HepG2 (cell line): ENCODE measurements around the gene LRRC17. TPM values are rescaled to one million over a fixed set of nuclear protein-coding genes. Genes with fewer than 3 reads are reported as not detected.
A peak's percentile ranks its signal among the peaks of the same experiment; 100 is the strongest.

Source experiments
- BCL6 ChIP-seq: IDR thresholded peaks from 2 replicates; pipeline ENCODE4 v1.6.1; 2016; ENCODE audit warnings: missing genetic modification reagents, missing compliant biosample characterization
- CAMTA2 ChIP-seq: sonication (generic); formaldehyde crosslinking; IDR thresholded peaks from 2 replicates; pipeline ENCODE4 v1.4.0; 2020; ENCODE audit warnings: mild to moderate bottlenecking, missing genetic modification reagents, borderline replicate concordance
- CENPT ChIP-seq: sonication (generic); formaldehyde crosslinking; IDR thresholded peaks from 2 replicates; pipeline ENCODE4 v1.8.0; 2022; ENCODE audit warnings: low read depth, mild to moderate bottlenecking, moderate library complexity, missing genetic modification reagents
- FOXA1 ChIP-seq, 2 experiments: fragments of 450-650 bp in 1 of 2; sonication (generic) in 1 of 2; formaldehyde crosslinking in 1 of 2; IDR thresholded peaks; 2 replicates each; pipeline versions ENCODE4 v1.4.0 to v1.6.1; 2016 to 2020; ENCODE audit warnings: missing genetic modification reagents in 1 of 2
- GATAD2A ChIP-seq: IDR thresholded peaks from 2 replicates; pipeline ENCODE4 v1.6.1; 2016
- HOXD1 ChIP-seq: sonication (generic); formaldehyde crosslinking; IDR thresholded peaks from 2 replicates; pipeline ENCODE4 v1.5.0; 2020; ENCODE audit warnings: missing genetic modification reagents
- IKZF5 ChIP-seq: IDR thresholded peaks from 2 replicates; pipeline ENCODE4 v1.6.1; 2018; ENCODE audit warnings: missing genetic modification reagents, mild to moderate bottlenecking, missing compliant biosample characterization
- KDM5A ChIP-seq: fragments of 200-600 bp; sonication (generic); IDR thresholded peaks from 2 replicates; pipeline ENCODE4 v1.7.0; 2018; ENCODE audit warnings: antibody characterized with exemption, mild to moderate bottlenecking, low read length, borderline replicate concordance
- MAFG ChIP-seq: sonication (generic); formaldehyde crosslinking; IDR thresholded peaks from 2 replicates; pipeline ENCODE4 v1.5.1; 2020; ENCODE audit warnings: mild to moderate bottlenecking, missing genetic modification reagents
- MTERF4 ChIP-seq: sonication (generic); formaldehyde crosslinking; IDR thresholded peaks from 2 replicates; pipeline ENCODE4 v1.8.0; 2023; ENCODE audit warnings: mild to moderate bottlenecking, missing genetic modification reagents
- POGZ ChIP-seq: sonication (generic); formaldehyde crosslinking; IDR thresholded peaks from 2 replicates; pipeline ENCODE4 v1.4.0; 2020; ENCODE audit warnings: mild to moderate bottlenecking, missing genetic modification reagents
- PPARG ChIP-seq: conservative IDR thresholded peaks from 2 replicates; pipeline ENCODE4 v1.6.1; 2016; ENCODE audit warnings: missing biosample characterization, missing genetic modification reagents
- PTBP1 ChIP-seq: fragments of 200-400 bp; formaldehyde crosslinking; IDR thresholded peaks from 2 replicates; pipeline ENCODE4 v1.6.1; 2018; ENCODE audit warnings: low read length, low read depth; ENCODE audit not compliant: poor library complexity, severe bottlenecking
- RCOR2 ChIP-seq: IDR thresholded peaks from 2 replicates; pipeline ENCODE4 v1.6.1; 2016; ENCODE audit warnings: missing biosample characterization, missing genetic modification reagents
- TEAD3 ChIP-seq: optimal IDR thresholded peaks from 2 replicates; pipeline ENCODE3; 2016; ENCODE audit warnings: borderline replicate concordance
- TFDP2 ChIP-seq: sonication (generic); formaldehyde crosslinking; IDR thresholded peaks from 2 replicates; pipeline ENCODE4 v1.4.0; 2020; ENCODE audit warnings: missing genetic modification reagents
- ZNF12 ChIP-seq: sonication (generic); formaldehyde crosslinking; IDR thresholded peaks from 2 replicates; pipeline ENCODE4 v1.5.0; 2020; ENCODE audit warnings: missing genetic modification reagents
- ZNF260 ChIP-seq: sonication (generic); formaldehyde crosslinking; IDR thresholded peaks from 2 replicates; pipeline ENCODE4 v1.4.0; 2020; ENCODE audit warnings: missing genetic modification reagents, low read depth, mild to moderate bottlenecking, borderline replicate concordance
- ZNF264 ChIP-seq: sonication (generic); formaldehyde crosslinking; IDR thresholded peaks from 2 replicates; pipeline ENCODE4 v1.4.0; 2020; ENCODE audit warnings: missing genetic modification reagents
- ZNF280D ChIP-seq: sonication (generic); formaldehyde crosslinking; IDR thresholded peaks from 2 replicates; pipeline ENCODE4 v1.5.1; 2020; ENCODE audit warnings: mild to moderate bottlenecking, missing genetic modification reagents
- ZNF44 ChIP-seq: sonication (generic); formaldehyde crosslinking; IDR thresholded peaks from 2 replicates; pipeline ENCODE4 v1.5.1; 2020; ENCODE audit warnings: mild to moderate bottlenecking, missing genetic modification reagents
- ZNF607 ChIP-seq: sonication (generic); formaldehyde crosslinking; IDR thresholded peaks from 2 replicates; pipeline ENCODE4 v1.5.1; 2020; ENCODE audit warnings: missing genetic modification reagents, mild to moderate bottlenecking, borderline replicate concordance
- ZNF772 ChIP-seq: sonication (generic); formaldehyde crosslinking; IDR thresholded peaks from 2 replicates; pipeline ENCODE4 v1.5.0; 2020; ENCODE audit warnings: mild to moderate bottlenecking, missing genetic modification reagents
- ZNF891 ChIP-seq: sonication (generic); formaldehyde crosslinking; IDR thresholded peaks from 2 replicates; pipeline ENCODE4 v1.5.0; 2020; ENCODE audit warnings: mild to moderate bottlenecking, missing genetic modification reagents
- ZSCAN25 ChIP-seq: sonication (generic); formaldehyde crosslinking; IDR thresholded peaks from 2 replicates; pipeline ENCODE4 v1.8.0; 2022; ENCODE audit warnings: mild to moderate bottlenecking, missing genetic modification reagents
- polyA plus RNA-seq, 8 experiments: library from polyadenylated mRNA; depleted of rRNA in 3 of 8; stranded (reverse) in 7 of 8; unstranded in 1 of 8; fragments of >200 nt; fragmentation: Illumina TruSeq in 4 of 8; extraction: Trizol in 4 of 8; gene quantifications; 2 replicates each; pipeline versions ENCODE4 v1.2.1 to v1.2.3, GENCODE V29; 2011 to 2016; ENCODE audit warnings: low read depth in 4 of 8, missing spikeins in 1 of 8, mixed read lengths in 1 of 8; ENCODE audit not compliant: insufficient read depth in 1 of 8
- total RNA-seq, 5 experiments: library from RNA; depleted of rRNA; stranded (reverse); fragments of >200 nt; fragmentation: Illumina TruSeq; extraction: Trizol; gene quantifications; 2 replicates each; pipeline ENCODE4 v1.2.3, GENCODE V29; 2016; ENCODE audit warnings: low read depth in 1 of 5

Gene LRRC17
- total and polyA plus RNA-seq, 2 of the 13 experiments (the other 11 are each of a cell fraction or from before 2014, with no cell fraction given): 0.20 to 0.66 TPM

GRCh38 chr7:102869195-102869594 is 43.6 kb upstream of the LRRC17 start (continued):
- TF ChIP-seq ZNF280D (CRISPR knock-in tag) (no peak), ZNF264 (CRISPR knock-in tag) (no peak), TEAD3 (CRISPR knock-in tag) (peak; percentile 29), CENPT (CRISPR knock-in tag) (no peak), ZNF607 (no peak), ZNF772 (CRISPR knock-in tag) (no peak), POGZ (CRISPR knock-in tag) (peak; percentile 29; the same call in 1 of the 2 replicates), ZSCAN25 (CRISPR knock-in tag) (no peak), FOXA1 (IDR thresholded peaks at IDR 0.05) (peak; percentile 67), FOXA1 (CRISPR knock-in tag; IDR thresholded peaks at IDR 0.05) (no peak), HOXD1 (no peak), ZNF44 (CRISPR knock-in tag) (no peak), CAMTA2 (CRISPR knock-in tag) (no peak), ZNF891 (CRISPR knock-in tag) (no peak), MTERF4 (CRISPR knock-in tag) (no peak), TFDP2 (no peak), ZNF260 (CRISPR knock-in tag) (no peak), PPARG (CRISPR knock-in tag) (no peak), ZNF12 (CRISPR knock-in tag) (no peak), GATAD2A (CRISPR knock-in tag) (peak; percentile 82), PTBP1 (no peak), RCOR2 (CRISPR knock-in tag) (no peak), MAFG (CRISPR knock-in tag) (no peak), KDM5A (no peak), BCL6 (CRISPR knock-in tag) (peak; percentile 59; the same call in 1 of the 2 replicates), IKZF5 (CRISPR knock-in tag) (no peak)
